ENCODE measurements around the gene NPAS2. TPM values are rescaled to one million over a fixed set of nuclear protein-coding genes. Genes with fewer than 3 reads are reported as not detected.

The NPAS2 gene
- polyA plus RNA-seq, 6 donors from 2014 or later = not detected

- peaks cover 37 to 41% (median 40%) of the 10 kb centered on the region in 3 donors for H3K27me3 Mint-ChIP-seq
- no peak overlapping the region for H3K27ac Mint-ChIP-seq
- no peaks in the 10 kb centered on the region for H3K36me3 Mint-ChIP-seq
- no peak overlapping the region for H3K4me3 Mint-ChIP-seq
- ATAC-seq (ENCODE audit: low read depth in 2 of 2) (no peak), DNase-seq (no peak)
- H3K4me1 Mint-ChIP-seq = no peaks in the 10 kb centered on the region
- H3K9me3 Mint-ChIP-seq = no peaks in the 10 kb centered on the region
These were observed 86.2 kb downstream of the NPAS2 start for GRCh38 chr2:100906131-100906530.

DNA sequence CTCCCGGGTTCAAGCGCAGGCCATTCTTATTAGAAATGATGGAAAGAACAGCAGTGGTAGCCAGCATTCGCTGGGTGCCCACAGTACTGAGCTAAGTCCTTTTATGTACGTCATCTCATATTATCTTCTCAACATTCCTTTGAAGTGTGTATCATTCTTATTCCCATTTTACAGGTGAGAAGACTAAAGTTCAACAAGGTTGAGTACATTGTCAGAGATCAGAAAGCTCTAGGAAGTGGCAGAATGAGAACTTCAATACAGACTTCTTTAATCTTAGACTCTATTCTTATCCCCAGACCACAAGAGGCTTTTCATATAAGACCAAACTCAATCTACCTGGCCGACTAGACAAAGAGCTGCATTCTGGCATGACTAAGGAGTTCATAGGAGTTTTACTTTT is 86.7 kb downstream of the NPAS2 start:
- Mint-ChIP-seq H3K4me1 (no peaks in the 10 kb centered on the region), H3K27ac (no peak overlapping the region), H3K9me3 (no peaks in the 10 kb centered on the region), H3K36me3 (no peaks in the 10 kb centered on the region), H3K27me3 (peaks cover 36 to 38% (median 37%) of the 10 kb centered on the region in 3 donors), H3K4me3 (no peak overlapping the region)
- DNase-seq (no peak), ATAC-seq (ENCODE audit: low read depth in 2 of 2) (no peak)

GRCh38 chr2:100907832-100908231 is 87.9 kb downstream of the NPAS2 start:
- Mint-ChIP-seq H3K4me1 (no peaks in the 10 kb centered on the region), H3K36me3 (no peaks in the 10 kb centered on the region), H3K4me3 (no peak overlapping the region), H3K27ac (no peak overlapping the region), H3K27me3 (peaks cover 26 to 34% (median 32%) of the 10 kb centered on the region in 3 donors), H3K9me3 (no peaks in the 10 kb centered on the region)
- DNase-seq (no peak), ATAC-seq (ENCODE audit: low read depth in 2 of 2) (no peak)

DNA sequence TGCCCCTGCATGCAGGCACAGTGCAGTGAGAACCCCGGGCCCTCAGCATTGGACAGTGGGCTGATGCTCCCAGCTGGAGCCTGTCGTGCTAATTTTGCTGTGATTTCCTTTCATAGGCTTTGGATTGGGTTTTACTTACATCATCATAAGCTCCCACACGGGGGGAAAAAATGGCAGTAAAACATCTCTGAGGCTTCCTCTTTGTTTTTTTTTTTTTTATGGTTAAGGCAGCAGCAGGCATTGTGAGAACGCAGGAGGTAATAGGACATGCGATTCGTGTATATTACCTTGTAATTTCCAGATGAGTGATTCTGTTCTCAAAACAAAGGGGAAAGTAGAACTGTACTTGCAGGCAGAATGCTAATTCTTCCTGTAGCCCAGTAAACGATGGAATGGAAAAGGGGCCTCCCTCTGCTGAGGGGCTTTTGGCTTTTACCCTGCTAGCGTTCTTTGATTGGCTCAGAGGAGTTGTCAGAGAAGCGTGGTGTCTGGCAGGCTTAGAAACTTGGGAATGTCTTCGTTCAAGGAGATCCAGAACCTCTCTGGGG is 89.7 kb downstream of the NPAS2 start:
- Mint-ChIP-seq H3K4me3 (no peak overlapping the region), H3K27ac (no peak overlapping the region), H3K4me1 (no peaks in the 10 kb centered on the region), H3K9me3 (peaks cover 0 to 6% (median 0%) of the 10 kb centered on the region in 7 donors), H3K36me3 (peaks cover 0 to 8% of the 10 kb centered on the region in 2 donors), H3K27me3 (peaks cover 32 to 41% (median 38%) of the 10 kb centered on the region in 3 donors)
- no peak for ATAC-seq (ENCODE audit: low read depth in 2 of 2)
- DNase-seq = no peak

DNA sequence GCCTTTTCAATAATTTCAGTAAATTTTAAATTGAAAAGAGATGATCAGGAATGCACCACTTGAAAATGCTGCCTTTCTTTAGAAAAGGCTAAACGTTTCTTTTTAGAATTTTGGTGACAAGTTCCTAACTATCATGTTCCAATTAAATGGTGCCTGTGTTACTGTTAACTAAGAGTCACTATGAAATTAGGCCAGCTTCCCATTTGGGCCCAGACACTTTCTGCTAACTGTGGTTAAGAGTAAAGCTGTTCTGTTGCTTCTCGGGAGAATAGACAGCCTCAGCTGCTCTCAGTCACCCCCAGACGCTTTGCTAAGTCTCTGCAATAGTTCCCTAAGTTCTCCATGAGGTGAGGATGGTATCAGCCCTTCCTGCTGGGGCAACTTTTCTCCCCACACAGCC is 90.2 kb downstream of the NPAS2 start:
- ATAC-seq (ENCODE audit: low read depth in 2 of 2) (no peak), DNase-seq (no peak)
- Mint-ChIP-seq H3K27ac (no peak overlapping the region), H3K4me1 (no peaks in the 10 kb centered on the region), H3K9me3 (peaks cover 0 to 11% (median 2%) of the 10 kb centered on the region in 7 donors), H3K4me3 (no peak overlapping the region), H3K27me3 (peaks cover 33 to 46% (median 43%) of the 10 kb centered on the region in 3 donors), H3K36me3 (peaks cover 0 to 13% of the 10 kb centered on the region in 2 donors)

GRCh38 chr2:100919316-100919715 is 99.4 kb downstream of the NPAS2 start:
- no peak for ATAC-seq (ENCODE audit: low read depth in 2 of 2)
- DNase-seq = no peak
- no peak overlapping the region for H3K27ac Mint-ChIP-seq

GRCh38 chr2:100921685-100922161 is 101.8 kb downstream of the NPAS2 start:
- ATAC-seq (ENCODE audit: low read depth in 2 of 2) = no peak
- H3K9me3 Mint-ChIP-seq = no peaks in the 10 kb centered on the region

More at GRCh38 chr2:100919316-100919715, 99.4 kb downstream of the NPAS2 start:
- H3K36me3 Mint-ChIP-seq = peaks cover 0 to 11% of the 10 kb centered on the region in 2 donors
- H3K4me3 Mint-ChIP-seq = no peak overlapping the region
- H3K4me1 Mint-ChIP-seq = peaks cover 0 to 6% (median 0%) of the 10 kb centered on the region in 3 donors
- H3K9me3 Mint-ChIP-seq = peaks cover 0 to 18% (median 2%) of the 10 kb centered on the region in 7 donors
- peaks cover 14 to 37% (median 23%) of the 10 kb centered on the region in 3 donors for H3K27me3 Mint-ChIP-seq

GRCh38 chr2:100923461-100924060 is 103.6 kb downstream of the NPAS2 start:
- Mint-ChIP-seq H3K4me1 (peaks cover 0 to 6% (median 0%) of the 10 kb centered on the region in 3 donors), H3K27ac (peak overlapping the region in 1 of 6 donors; percentile 12), H3K9me3 (no peaks in the 10 kb centered on the region), H3K36me3 (no peaks in the 10 kb centered on the region), H3K4me3 (no peak overlapping the region), H3K27me3 (peaks cover 0 to 17% (median 13%) of the 10 kb centered on the region in 3 donors)
- ATAC-seq (ENCODE audit: low read depth in 2 of 2) (no peak), DNase-seq (no peak)

More at GRCh38 chr2:100921685-100922161, 101.8 kb downstream of the NPAS2 start:
- peaks cover 0 to 6% (median 0%) of the 10 kb centered on the region in 3 donors for H3K4me1 Mint-ChIP-seq
- peaks cover 0 to 16% (median 6%) of the 10 kb centered on the region in 3 donors for H3K27me3 Mint-ChIP-seq
- no peak overlapping the region for H3K27ac Mint-ChIP-seq
- no peaks in the 10 kb centered on the region for H3K36me3 Mint-ChIP-seq
- DNase-seq = no peak
- H3K4me3 Mint-ChIP-seq = no peak overlapping the region

- ATAC-seq (ENCODE audit: low read depth in 2 of 2) = no peak
These were observed 104.2 kb downstream of the NPAS2 start for GRCh38 chr2:100924122-100924519.

DNA sequence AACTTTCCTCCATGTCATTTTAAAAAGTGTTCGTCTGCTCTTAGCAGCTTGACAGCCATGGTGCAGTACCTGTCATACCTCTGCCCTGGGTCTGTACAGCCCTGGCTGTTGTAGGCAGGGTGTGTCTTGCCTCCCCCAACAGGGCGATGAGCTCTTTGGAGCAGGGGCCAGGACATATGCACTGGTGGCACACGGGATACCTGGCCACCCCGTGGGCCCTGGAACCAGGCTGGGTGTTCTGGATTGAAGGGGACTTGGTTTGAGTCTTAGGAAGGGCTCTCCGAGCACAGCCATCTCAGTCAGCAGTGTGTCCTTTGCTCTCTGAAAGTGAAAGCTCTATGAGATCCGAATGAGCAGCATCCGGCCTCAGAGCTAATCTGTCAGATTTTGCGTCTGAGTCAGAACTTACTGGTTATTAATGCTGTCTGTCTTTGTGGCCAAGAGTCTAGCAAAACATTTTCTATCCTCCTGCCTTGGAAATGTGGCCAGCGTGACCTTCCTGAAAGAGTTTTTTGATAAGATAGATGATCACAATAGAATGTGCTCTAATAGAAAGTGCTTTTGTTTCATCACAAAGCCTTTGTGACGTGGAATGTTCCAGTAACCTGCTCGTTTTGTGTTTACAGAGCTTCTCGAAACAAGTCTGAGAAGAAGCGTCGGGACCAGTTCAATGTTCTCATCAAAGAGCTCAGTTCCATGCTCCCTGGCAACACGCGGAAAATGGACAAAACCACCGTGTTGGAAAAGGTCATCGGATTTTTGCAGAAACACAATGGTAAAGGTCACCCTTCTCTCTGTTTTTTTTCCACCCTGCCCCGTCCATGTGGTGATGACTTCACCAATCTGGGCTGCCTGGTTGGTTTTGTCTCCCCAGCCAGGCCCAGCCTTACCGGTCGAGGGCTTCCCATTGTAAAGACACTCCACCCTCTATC is 104.8 kb downstream of the NPAS2 start:
- Mint-ChIP-seq H3K27ac (peak overlapping the region in 1 of 6 donors; percentile 39), H3K36me3 (no peaks in the 10 kb centered on the region), H3K27me3 (peaks cover 0 to 13% (median 7%) of the 10 kb centered on the region in 3 donors), H3K4me3 (peak overlapping the region in 1 of 8 donors; percentile 7), H3K9me3 (no peaks in the 10 kb centered on the region), H3K4me1 (peaks cover 0 to 1% (median 0%) of the 10 kb centered on the region in 3 donors)
- DNase-seq (no peak), ATAC-seq (ENCODE audit: low read depth in 2 of 2) (no peak)

More at GRCh38 chr2:100924122-100924519, 104.2 kb downstream of the NPAS2 start:
- H3K4me3 Mint-ChIP-seq = no peak overlapping the region
- no peak for DNase-seq
- no peaks in the 10 kb centered on the region for H3K9me3 Mint-ChIP-seq
- H3K27me3 Mint-ChIP-seq = peaks cover 0 to 13% (median 13%) of the 10 kb centered on the region in 3 donors
- H3K4me1 Mint-ChIP-seq = peaks cover 0 to 6% (median 0%) of the 10 kb centered on the region in 3 donors
- peak overlapping the region in 1 of 6 donors; percentile 12 for H3K27ac Mint-ChIP-seq
- no peaks in the 10 kb centered on the region for H3K36me3 Mint-ChIP-seq

- H3K9me3 Mint-ChIP-seq = no peaks in the 10 kb centered on the region
- DNase-seq = no peak
- peaks cover 5 to 31% (median 25%) of the 10 kb centered on the region in 3 donors for H3K27me3 Mint-ChIP-seq
- ATAC-seq (ENCODE audit: low read depth in 2 of 2) = no peak
- no peak overlapping the region for H3K4me3 Mint-ChIP-seq
- H3K27ac Mint-ChIP-seq = no peak overlapping the region
- no peaks in the 10 kb centered on the region for H3K36me3 Mint-ChIP-seq
- no peaks in the 10 kb centered on the region for H3K4me1 Mint-ChIP-seq
These were observed 108.3 kb downstream of the NPAS2 start for GRCh38 chr2:100928235-100928634.

DNA sequence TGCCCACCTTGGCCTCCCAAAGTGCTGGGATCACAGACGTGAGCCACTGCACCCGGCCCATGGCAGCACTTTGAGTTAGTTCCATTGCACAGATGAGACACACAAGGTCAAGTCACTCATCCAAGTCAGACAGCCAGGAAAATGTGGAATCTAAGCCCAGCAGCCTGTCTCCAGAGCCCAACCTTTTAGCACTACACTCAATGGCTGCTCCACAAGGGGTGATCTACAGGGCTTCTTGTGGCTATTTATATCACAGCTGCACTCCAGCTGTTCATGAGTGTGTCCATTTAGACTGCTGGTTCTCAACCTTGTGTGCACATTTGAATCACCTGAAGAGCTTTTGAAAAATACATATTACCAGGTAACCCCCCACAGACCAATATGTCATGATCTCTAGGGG is 109.2 kb downstream of the NPAS2 start:
- H3K36me3 Mint-ChIP-seq = no peaks in the 10 kb centered on the region
- H3K9me3 Mint-ChIP-seq = no peaks in the 10 kb centered on the region
- H3K4me1 Mint-ChIP-seq = no peaks in the 10 kb centered on the region
- peaks cover 5 to 31% (median 30%) of the 10 kb centered on the region in 3 donors for H3K27me3 Mint-ChIP-seq
- no peak overlapping the region for H3K4me3 Mint-ChIP-seq
- DNase-seq (no peak), ATAC-seq (ENCODE audit: low read depth in 2 of 2) (no peak)
- no peak overlapping the region for H3K27ac Mint-ChIP-seq

Data from naive B cell (primary cell).